Neural cell (in vitro differentiated cells): Measurements from ENCODE around the gene CLSTN3.
"Not testable (repeated sequence)": the region's sequence is repeated elsewhere in the genome, so short reads cannot be mapped to it uniquely, and the experiment has no call there.

Experiments
- CTCF ChIP-seq: fragments of 450-650 bp; IDR thresholded peaks from 2 replicates; pipeline ENCODE4 v1.5.1; 2014; ENCODE audit warnings: antibody characterized with exemption, mild to moderate bottlenecking, moderate library complexity; ENCODE audit not compliant: poor library complexity, severe bottlenecking
- TAF1 ChIP-seq: IDR thresholded peaks from 2 replicates; pipeline ENCODE4 v1.6.1; 2012; ENCODE audit warnings: low read depth

GRCh38 chr12:7186058-7186457, 55.9 kb downstream of the CLSTN3 start:
- not testable (repeated sequence) for TF ChIP-seq CTCF, TAF1
